HG03521 (cell line): ENCODE measurements around the gene GALNT4.

Experiments
- ATAC-seq: cut with Tn5 transposase; IDR thresholded peaks from one replicate; pipeline ENCODE4 v1.9.1; 2021; ENCODE audit warnings: mild to moderate bottlenecking, moderate library complexity; ENCODE audit not compliant: unreplicated experiment

Gene GALNT4

GRCh38 chr12:89494411-89495231, 30.0 kb downstream of the GALNT4 start:
- ATAC-seq: peak; percentile 54

GRCh38 chr12:89493670-89494302, 30.8 kb downstream of the GALNT4 start:
- ATAC-seq: no peak

GRCh38 chr12:89492883-89493282, 31.7 kb downstream of the GALNT4 start:
- no peak for ATAC-seq

- ATAC-seq: no peak
Observed at GRCh38 chr12:89490922-89491321, 33.7 kb downstream of the GALNT4 start.

GRCh38 chr12:89486264-89486663, 38.3 kb downstream of the GALNT4 start:
- no peak for ATAC-seq

- ATAC-seq: no peak
Observed at GRCh38 chr12:89484470-89484869, 40.1 kb downstream of the GALNT4 start.

GRCh38 chr12:89481213-89481914, 43.2 kb downstream of the GALNT4 start:
- no peak for ATAC-seq

- ATAC-seq: no peak
Observed at GRCh38 chr12:89479982-89480381, 44.6 kb downstream of the GALNT4 start.

GRCh38 chr12:89477633-89478279, 46.8 kb downstream of the GALNT4 start:
- no peak for ATAC-seq

- ATAC-seq: no peak
Observed at GRCh38 chr12:89476904-89477595, 47.5 kb downstream of the GALNT4 start.

GRCh38 chr12:89476232-89476631, 48.4 kb downstream of the GALNT4 start:
- no peak for ATAC-seq

GRCh38 chr12:89475203-89475990, 49.2 kb downstream of the GALNT4 start:
- ATAC-seq: no peak

- no peak for ATAC-seq
Observed at GRCh38 chr12:89474615-89475014, 50.0 kb downstream of the GALNT4 start.
